SK-N-SH treated with all-trans-retinoic acid at 6 μM for 48 hours (cell line): Measurements from ENCODE around the gene YDJC.
"Not testable (repeated sequence)": the region's sequence is repeated elsewhere in the genome, so short reads cannot be mapped to it uniquely, and the experiment has no call there.

Experiments used
- ARNTL ChIP-seq: fragments of 450-650 bp; formaldehyde crosslinking; IDR thresholded peaks from 2 replicates; pipeline ENCODE4 v1.5.0; 2020; ENCODE audit warnings: low read depth, mild to moderate bottlenecking, moderate library complexity, borderline replicate concordance
- BACH2 ChIP-seq: fragments of 250-450 bp; sonication (Bioruptor Pico); IDR thresholded peaks from 2 replicates; pipeline ENCODE4 v1.9.0; 2021; ENCODE audit warnings: mild to moderate bottlenecking, borderline replicate concordance
- CREB5 ChIP-seq: fragments of 250-450 bp; sonication (Bioruptor Pico); IDR thresholded peaks from 2 replicates; pipeline ENCODE4 v1.5.1; 2020; ENCODE audit warnings: low read depth, mild to moderate bottlenecking, moderate library complexity
- ESRRG ChIP-seq: fragments of 250-450 bp; sonication (Bioruptor Pico); IDR thresholded peaks from 2 replicates; pipeline ENCODE4 v1.6.1; 2021; ENCODE audit warnings: mild to moderate bottlenecking
- GLIS3 ChIP-seq: fragments of 250-450 bp; sonication (Bioruptor Pico); IDR thresholded peaks from 2 replicates; pipeline ENCODE4 v1.5.0; 2020; ENCODE audit warnings: mild to moderate bottlenecking, moderate library complexity
- POU6F1 ChIP-seq: fragments of 250-450 bp; sonication (Bioruptor Pico); IDR thresholded peaks from 2 replicates; pipeline ENCODE4 v1.8.0; 2021; ENCODE audit warnings: low read depth, mild to moderate bottlenecking, moderate library complexity, borderline replicate concordance
- PPARA ChIP-seq: fragments of 250-450 bp; sonication (Bioruptor Pico); IDR thresholded peaks from 2 replicates; pipeline ENCODE4 v1.5.0; 2020; ENCODE audit warnings: mild to moderate bottlenecking, borderline replicate concordance
- TCF4 ChIP-seq: fragments of 250-450 bp; sonication (Bioruptor Pico); IDR thresholded peaks from 2 replicates; pipeline ENCODE4 v1.8.0; 2021; ENCODE audit warnings: mild to moderate bottlenecking, moderate library complexity, borderline replicate concordance
- ZFP30 ChIP-seq: fragments of 450-650 bp; formaldehyde crosslinking; IDR thresholded peaks from 2 replicates; pipeline ENCODE4 v1.5.0; 2022; ENCODE audit warnings: mild to moderate bottlenecking, moderate library complexity
- ZNF565 ChIP-seq: fragments of 450-650 bp; formaldehyde crosslinking; conservative IDR thresholded peaks from 2 replicates; pipeline ENCODE4 v1.5.0; 2020; ENCODE audit warnings: low read depth, mild to moderate bottlenecking, moderate library complexity
- TF ChIP-seq, protein P1 (sequence below): fragments of 250-450 bp; sonication (Bioruptor Pico); IDR thresholded peaks from 2 replicates; pipeline ENCODE4 v1.8.0; 2020; ENCODE audit warnings: mild to moderate bottlenecking, moderate library complexity, borderline replicate concordance

GRCh38 chr22:21581009-21581713, 48.7 kb downstream of the YDJC start:
- not testable (repeated sequence) for TF ChIP-seq TCF4 (CRISPR knock-in tag); ZNF565 (CRISPR knock-in tag); GLIS3 (CRISPR knock-in tag); BACH2 (CRISPR knock-in tag); POU6F1 (CRISPR knock-in tag); ESRRG (CRISPR knock-in tag); PPARA (CRISPR knock-in tag); CREB5; ZFP30 (CRISPR knock-in tag); ARNTL (CRISPR knock-in tag)
- TF ChIP-seq, protein P1, sequence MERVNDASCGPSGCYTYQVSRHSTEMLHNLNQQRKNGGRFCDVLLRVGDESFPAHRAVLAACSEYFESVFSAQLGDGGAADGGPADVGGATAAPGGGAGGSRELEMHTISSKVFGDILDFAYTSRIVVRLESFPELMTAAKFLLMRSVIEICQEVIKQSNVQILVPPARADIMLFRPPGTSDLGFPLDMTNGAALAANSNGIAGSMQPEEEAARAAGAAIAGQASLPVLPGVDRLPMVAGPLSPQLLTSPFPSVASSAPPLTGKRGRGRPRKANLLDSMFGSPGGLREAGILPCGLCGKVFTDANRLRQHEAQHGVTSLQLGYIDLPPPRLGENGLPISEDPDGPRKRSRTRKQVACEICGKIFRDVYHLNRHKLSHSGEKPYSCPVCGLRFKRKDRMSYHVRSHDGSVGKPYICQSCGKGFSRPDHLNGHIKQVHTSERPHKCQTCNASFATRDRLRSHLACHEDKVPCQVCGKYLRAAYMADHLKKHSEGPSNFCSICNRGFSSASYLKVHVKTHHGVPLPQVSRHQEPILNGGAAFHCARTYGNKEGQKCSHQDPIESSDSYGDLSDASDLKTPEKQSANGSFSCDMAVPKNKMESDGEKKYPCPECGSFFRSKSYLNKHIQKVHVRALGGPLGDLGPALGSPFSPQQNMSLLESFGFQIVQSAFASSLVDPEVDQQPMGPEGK = not testable (repeated sequence)
